ENCODE measurements around the gene TRPC4AP. TPM values are rescaled to one million over a fixed set of nuclear protein-coding genes. Genes with fewer than 3 reads are reported as not detected.

Gene TRPC4AP
- total RNA-seq, 4 donors from 2014 or later: 35.2 to 50.4 (median 47.2) TPM

DNA sequence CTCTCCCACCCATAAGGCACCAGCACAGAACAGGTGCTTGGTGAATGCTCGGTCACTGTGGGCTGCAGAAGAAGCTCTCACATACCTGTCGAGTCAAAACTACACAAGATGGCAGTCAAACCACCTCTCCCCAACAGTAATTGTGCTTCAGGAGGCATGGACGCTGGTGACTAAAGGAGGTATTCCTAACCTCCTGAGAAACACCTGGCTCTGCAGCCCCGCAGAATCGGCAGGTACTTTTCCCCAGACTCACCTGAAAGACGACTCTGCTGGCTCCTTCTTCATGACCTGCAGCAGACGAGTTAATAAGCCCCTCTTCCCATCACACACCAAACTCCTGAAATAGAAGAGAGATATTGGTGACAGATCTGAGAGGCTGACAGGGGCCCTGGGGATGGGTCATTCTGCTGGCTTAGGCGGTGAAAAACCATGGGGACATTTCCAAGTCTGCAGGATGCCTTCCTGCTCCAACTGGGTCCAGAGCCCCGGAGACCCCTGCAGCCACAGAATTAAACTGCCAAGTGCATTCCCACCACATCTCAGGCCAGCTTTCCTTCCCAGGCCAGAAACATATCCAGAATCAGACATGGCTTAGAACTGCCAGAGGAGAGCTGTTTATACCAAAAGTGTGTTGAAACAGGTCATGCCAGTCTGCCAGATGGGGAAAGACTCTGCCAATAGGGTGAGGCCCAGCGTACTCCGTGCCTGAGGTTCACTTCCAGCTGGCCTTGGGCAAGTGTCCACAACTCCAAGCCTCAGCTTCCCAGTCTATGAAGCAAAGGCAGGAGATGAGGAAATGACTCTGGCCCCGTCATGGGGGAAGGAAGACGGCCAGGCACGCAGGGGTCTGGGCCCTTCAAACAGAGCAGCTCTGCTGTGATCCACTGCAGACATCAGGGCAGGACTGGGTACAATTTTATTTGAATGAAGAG, 83.9 kb downstream of the TRPC4AP start:
- DNase-seq: no peak
- Histone ChIP-seq H3K9me3 (no peaks in the 10 kb centered on the region), H3K27me3 (no peaks in the 10 kb centered on the region), H3K36me3 (peaks cover 46 to 100% (median 67%) of the 10 kb centered on the region in 3 donors), H3K4me3 (no peak overlapping the region), H3K27ac (peak overlapping the region in 3 of 4 donors; percentile 9 to 31 (median 13)), H3K4me1 (peaks cover 0 to 20% (median 0%) of the 10 kb centered on the region in 3 donors)
- TF ChIP-seq, protein P1, sequence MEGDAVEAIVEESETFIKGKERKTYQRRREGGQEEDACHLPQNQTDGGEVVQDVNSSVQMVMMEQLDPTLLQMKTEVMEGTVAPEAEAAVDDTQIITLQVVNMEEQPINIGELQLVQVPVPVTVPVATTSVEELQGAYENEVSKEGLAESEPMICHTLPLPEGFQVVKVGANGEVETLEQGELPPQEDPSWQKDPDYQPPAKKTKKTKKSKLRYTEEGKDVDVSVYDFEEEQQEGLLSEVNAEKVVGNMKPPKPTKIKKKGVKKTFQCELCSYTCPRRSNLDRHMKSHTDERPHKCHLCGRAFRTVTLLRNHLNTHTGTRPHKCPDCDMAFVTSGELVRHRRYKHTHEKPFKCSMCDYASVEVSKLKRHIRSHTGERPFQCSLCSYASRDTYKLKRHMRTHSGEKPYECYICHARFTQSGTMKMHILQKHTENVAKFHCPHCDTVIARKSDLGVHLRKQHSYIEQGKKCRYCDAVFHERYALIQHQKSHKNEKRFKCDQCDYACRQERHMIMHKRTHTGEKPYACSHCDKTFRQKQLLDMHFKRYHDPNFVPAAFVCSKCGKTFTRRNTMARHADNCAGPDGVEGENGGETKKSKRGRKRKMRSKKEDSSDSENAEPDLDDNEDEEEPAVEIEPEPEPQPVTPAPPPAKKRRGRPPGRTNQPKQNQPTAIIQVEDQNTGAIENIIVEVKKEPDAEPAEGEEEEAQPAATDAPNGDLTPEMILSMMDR (IDR thresholded peaks at IDR 0.05): no peak
- TF ChIP-seq POLR2A (IDR thresholded peaks at IDR 0.05): no peak
- WGBS, 2 donors: 65 to 93% methylated on average over 8 to 11 of the region's 14 CpGs
- intact Hi-C loops (cut with DNase I): no loop called here

DNA sequence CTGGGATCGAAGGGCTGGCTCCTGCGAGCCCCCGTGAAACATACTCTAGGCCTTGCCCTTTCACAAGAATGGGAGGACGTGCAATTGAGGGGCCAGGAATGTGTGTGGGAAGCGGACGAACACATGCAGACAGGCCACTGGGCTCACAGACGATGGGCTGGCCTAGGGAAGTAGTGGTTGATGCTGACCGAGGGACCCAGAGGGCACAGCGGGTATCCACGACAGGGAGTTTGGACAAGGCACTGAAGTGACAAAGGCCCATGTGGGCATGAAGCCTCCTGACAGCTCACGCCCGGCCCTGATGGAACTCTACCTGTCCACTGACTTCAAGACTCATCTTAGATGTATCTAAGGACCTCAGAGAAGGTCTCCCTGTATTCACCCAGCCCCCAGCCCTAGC, 84.7 kb downstream of the TRPC4AP start:
- no peak for DNase-seq
- 89 to 93% methylated on average over 4 to 5 of the region's 12 CpGs for WGBS, 2 donors
- no peak overlapping the region for H3K4me3 ChIP-seq
- H3K27ac ChIP-seq: no peak overlapping the region
- H3K4me1 ChIP-seq: peaks cover 0 to 16% (median 0%) of the 10 kb centered on the region in 3 donors
- intact Hi-C loops (cut with DNase I): no loop called here
- H3K27me3 ChIP-seq: no peaks in the 10 kb centered on the region
- H3K36me3 ChIP-seq: peaks cover 54 to 100% (median 75%) of the 10 kb centered on the region in 3 donors
- H3K9me3 ChIP-seq: no peaks in the 10 kb centered on the region
- TF ChIP-seq POLR2A (IDR thresholded peaks at IDR 0.05): no peak
- TF ChIP-seq, protein P1 (IDR thresholded peaks at IDR 0.05): no peak

DNA sequence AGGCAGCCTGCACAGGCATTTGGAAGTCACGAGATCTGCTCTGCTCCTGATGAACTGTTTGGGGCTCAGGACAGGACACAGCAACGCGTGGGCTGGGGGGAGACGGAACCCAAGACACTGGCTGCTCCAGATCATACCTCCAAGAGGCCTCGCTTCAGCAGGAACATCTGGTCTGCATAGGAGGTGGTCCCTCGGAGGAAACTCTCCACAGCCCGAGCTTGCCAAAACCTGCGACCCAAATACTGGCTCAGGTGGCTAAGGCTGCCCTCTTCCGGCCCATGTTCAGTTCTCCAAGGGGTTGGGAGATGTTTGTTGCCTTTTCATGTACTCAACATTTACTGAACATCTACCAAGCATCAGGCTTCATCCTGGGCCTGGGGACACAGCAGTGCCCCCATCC, 85.2 kb downstream of the TRPC4AP start:
- no peak overlapping the region for H3K4me3 ChIP-seq
- no peak for DNase-seq
- H3K36me3 ChIP-seq: peaks cover 59 to 100% (median 76%) of the 10 kb centered on the region in 3 donors
- no peak overlapping the region for H3K27ac ChIP-seq
- no peaks in the 10 kb centered on the region for H3K9me3 ChIP-seq
- no peak for TF ChIP-seq POLR2A (IDR thresholded peaks at IDR 0.05)
- TF ChIP-seq, protein P1 (IDR thresholded peaks at IDR 0.05): no peak
- H3K4me1 ChIP-seq: peaks cover 0 to 14% (median 0%) of the 10 kb centered on the region in 3 donors
- H3K27me3 ChIP-seq: no peaks in the 10 kb centered on the region
- 78 to 93% methylated on average over 4 to 5 of the region's 9 CpGs for WGBS, 2 donors
- intact Hi-C loops (cut with DNase I): no loop called here

DNA sequence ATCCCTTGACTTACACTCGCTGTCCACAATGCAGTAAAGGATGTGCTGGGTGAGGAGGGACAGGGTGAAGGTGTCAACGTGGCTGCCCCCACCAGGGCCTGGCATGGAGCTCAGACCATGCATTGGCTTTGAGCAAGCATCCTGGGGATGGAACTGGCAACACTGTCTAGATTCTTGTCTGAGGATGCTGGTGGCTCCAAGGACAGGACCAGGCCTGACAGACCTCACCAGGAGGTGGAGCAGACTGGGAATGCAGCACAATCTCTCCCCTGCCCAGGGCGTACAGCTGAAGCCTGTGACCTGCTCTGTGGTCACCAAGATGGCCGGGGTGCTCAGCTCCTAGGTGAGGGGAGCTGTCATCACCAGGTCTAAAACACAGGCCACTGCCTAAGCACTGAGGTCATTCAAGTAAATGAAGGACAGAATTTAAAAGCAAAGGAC, 86.1 kb downstream of the TRPC4AP start:
- no peak for DNase-seq
- WGBS, 2 donors: 89 to 100% methylated on average over 1 to 4 of the region's 4 CpGs
- intact Hi-C loops (cut with DNase I): no loop called here

More for the DNA sequence above, 86.1 kb downstream of the TRPC4AP start:
- H3K4me1 ChIP-seq: peaks cover 0 to 14% (median 0%) of the 10 kb centered on the region in 3 donors
- H3K9me3 ChIP-seq: no peaks in the 10 kb centered on the region
- no peak overlapping the region for H3K4me3 ChIP-seq
- TF ChIP-seq, protein P1 (IDR thresholded peaks at IDR 0.05): no peak
- no peak for TF ChIP-seq POLR2A (IDR thresholded peaks at IDR 0.05)
- H3K36me3 ChIP-seq: peaks cover 60 to 100% (median 70%) of the 10 kb centered on the region in 3 donors
- H3K27me3 ChIP-seq: no peaks in the 10 kb centered on the region
- no peak overlapping the region for H3K27ac ChIP-seq

Data from esophagus squamous epithelium (tissue), 5 donors.